GM18873 (cell line): ENCODE results near the gene SIGLEC9.
"Not testable (repeated sequence)": the region's sequence is repeated elsewhere in the genome, so short reads cannot be mapped to it uniquely, and the experiment has no call there.

ENCODE experiments used
- ATAC-seq: cut with Tn5 transposase; IDR thresholded peaks from one replicate; pipeline ENCODE4 v1.9.1; 2021; ENCODE audit warnings: mild to moderate bottlenecking, moderate library complexity, moderate number of reproducible peaks; ENCODE audit not compliant: unreplicated experiment, low FRiP score

The SIGLEC9 gene

DNA sequence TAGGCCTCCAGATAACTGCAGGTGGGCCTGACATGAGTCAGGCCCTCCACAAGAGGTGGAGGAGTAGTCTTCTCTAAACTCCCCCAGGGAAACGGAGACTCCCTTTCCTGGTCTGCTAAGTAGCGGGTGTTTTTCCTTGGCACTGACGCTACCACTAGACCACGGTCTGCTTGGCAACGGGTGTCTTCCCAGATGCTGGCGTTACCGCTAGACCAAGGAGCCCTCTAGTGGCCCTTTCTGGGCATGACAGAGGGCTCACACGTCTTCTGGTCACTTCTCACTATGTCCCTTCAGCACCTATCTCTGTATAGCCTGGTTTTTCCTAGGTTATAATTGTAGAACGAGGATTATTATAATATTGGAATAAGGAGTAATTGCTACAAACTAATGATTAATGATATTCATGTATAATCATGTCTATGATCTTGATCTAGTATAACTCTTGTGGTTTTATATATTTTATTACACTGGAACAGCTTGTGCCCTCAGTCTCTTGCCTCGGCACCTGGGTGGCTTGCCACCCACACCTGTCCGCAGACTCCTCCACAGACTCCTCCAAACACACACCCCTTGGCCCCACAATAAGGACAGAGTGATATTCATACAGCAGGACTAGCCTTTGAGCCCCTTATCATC is 44.7 kb downstream of the SIGLEC9 start:
- not testable (repeated sequence) for ATAC-seq

DNA sequence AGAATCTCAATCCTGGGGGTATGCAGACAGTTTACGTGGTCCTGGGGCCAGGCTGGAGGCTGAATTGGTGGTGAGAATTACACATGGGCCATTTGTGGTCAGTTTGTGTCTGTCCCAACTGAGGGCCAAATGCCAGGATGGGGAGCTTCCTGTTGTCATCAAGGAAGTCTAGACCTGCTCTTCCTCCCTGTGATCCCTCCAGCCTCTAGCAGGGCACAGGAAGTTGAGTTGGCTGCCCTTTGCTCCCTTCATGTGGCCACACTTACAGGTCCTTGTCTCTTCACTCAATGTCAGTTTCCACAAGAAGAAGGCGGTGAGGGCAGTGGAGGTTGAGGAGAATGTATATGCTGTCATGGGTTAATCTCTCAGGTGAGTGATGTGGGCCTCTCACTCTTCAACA is 47.5 kb downstream of the SIGLEC9 start:
- no peak for ATAC-seq

DNA sequence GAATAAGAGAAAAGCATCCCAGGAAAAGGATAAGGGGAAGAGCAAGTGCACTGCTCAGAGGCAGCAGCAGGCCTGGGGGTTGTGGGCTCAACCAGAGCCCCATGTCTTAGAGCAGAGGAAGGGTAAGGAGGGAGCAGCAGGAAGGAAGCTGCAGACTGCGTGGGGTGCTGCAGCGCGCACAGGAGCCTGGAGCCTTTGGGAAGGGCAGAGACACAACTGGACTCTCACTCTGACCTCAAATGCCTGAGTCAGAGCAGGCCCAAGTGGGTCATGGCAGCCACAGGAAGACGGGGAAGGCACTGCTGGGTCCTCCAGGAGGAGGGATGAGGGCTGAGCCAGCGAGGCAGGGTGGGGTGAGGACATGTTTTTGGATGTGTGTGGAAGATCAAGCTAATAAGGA is 49.0 kb downstream of the SIGLEC9 start:
- ATAC-seq, result no peak

DNA sequence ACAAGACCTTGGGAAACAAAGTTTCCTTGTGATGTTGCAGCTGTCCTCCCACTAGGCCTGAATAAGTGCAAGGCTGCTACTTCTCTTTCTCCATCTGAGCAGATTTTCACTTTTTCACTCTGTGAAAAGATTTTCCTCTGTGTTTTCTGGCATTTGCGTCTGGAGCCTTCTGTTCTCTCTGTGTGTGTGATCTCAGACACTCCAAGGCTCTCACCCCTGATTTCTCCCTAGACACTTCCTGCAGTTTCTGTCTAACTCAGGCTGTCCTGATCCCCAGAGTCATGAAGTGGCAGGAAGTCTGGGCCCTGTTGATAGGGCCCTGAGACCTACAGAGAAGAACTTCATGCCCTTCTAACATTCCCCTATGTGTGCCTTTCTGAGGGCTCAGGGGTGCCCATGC is 54.5 kb downstream of the SIGLEC9 start:
- no peak for ATAC-seq
